SK-N-SH (cell line): Measurements from ENCODE around the gene PTBP1. TPM values are rescaled to one million over a fixed set of nuclear protein-coding genes. Genes with fewer than 3 reads are reported as not detected.

Source experiments
- CTCF ChIA-PET: fragments of 300-600, 350-600 bp; formaldehyde crosslinking; extraction: SDS; loops from one replicate; lab custom pipeline; 2021; lab: Yijun Ruan, JAX
- POLR2A ChIA-PET: fragments of 350-600 bp; sonication (Branson Sonifier 250); formaldehyde crosslinking; extraction: SDS; loops from one replicate; lab custom pipeline; 2020; ENCODE audit warnings: antibody characterized with exemption, inconsistent platforms; lab: Yijun Ruan, JAX
- DNase-seq: peaks from one replicate; pipeline ENCODE4 v3.0.0; 2012
- H2AFZ ChIP-seq: fragments of 200-600 bp; sonication (generic); 2 replicates; pipeline ENCODE4 v1.8.1; 2016; ENCODE audit warnings: antibody characterized with exemption, mild to moderate bottlenecking, low read depth
- H3F3A ChIP-seq: fragments of 200-600 bp; sonication (generic); replicated peaks from 2 replicates; pipeline ENCODE3; 2016; ENCODE audit warnings: antibody characterized with exemption, mild to moderate bottlenecking; ENCODE audit not compliant: insufficient read depth
- H3K27ac ChIP-seq, 2 experiments: fragments of 200-500 bp in 1 of 2; fragments of 200-600 bp in 1 of 2; sonication (Bioruptor generic) in 1 of 2; sonication (generic), shearing (Covaris generic) in 1 of 2; 2 replicates each; pipeline versions ENCODE4 v1.5.1 to v1.6.1; 2014 to 2016; ENCODE audit warnings: low read depth in 2 of 2, inconsistent platforms in 1 of 2, low read length in 1 of 2, mild to moderate bottlenecking in 1 of 2, mixed read lengths in 1 of 2
- H3K27me3 ChIP-seq: fragments of 200-600 bp; sonication (generic), shearing (Covaris generic); 2 replicates; pipeline ENCODE4 v1.6.1; 2016; ENCODE audit warnings: mixed run types; ENCODE audit not compliant: insufficient read depth
- H3K36me3 ChIP-seq, 2 experiments: fragments of 200-500 bp in 1 of 2; fragments of 200-600 bp in 1 of 2; sonication (Bioruptor generic) in 1 of 2; sonication (generic) in 1 of 2; replicated peaks in 1 of 2; 2 replicates each; pipeline versions ENCODE3 to v1.5.1; 2014 to 2016; ENCODE audit warnings: low read length in 1 of 2, mild to moderate bottlenecking in 1 of 2; ENCODE audit not compliant: insufficient read depth in 2 of 2, control insufficient read depth in 1 of 2
- H3K4me1 ChIP-seq, 2 experiments: fragments of 200-500 bp in 1 of 2; fragments of 200-600 bp in 1 of 2; sonication (Bioruptor generic) in 1 of 2; sonication (generic), shearing (Covaris generic) in 1 of 2; 2 replicates each; pipeline versions ENCODE4 v1.5.1 to v1.6.1; 2014 to 2016; ENCODE audit warnings: low read depth in 1 of 2, low read length in 1 of 2, mixed run types in 1 of 2; ENCODE audit not compliant: insufficient read depth in 2 of 2, control insufficient read depth in 1 of 2
- H3K4me2 ChIP-seq: fragments of 200-600 bp; sonication (generic), shearing (Covaris generic); 2 replicates; pipeline ENCODE4 v1.6.1; 2017; ENCODE audit warnings: mixed run types
- H3K4me3 ChIP-seq, 2 experiments: fragments of 200-500 bp in 1 of 2; fragments of 200-600 bp in 1 of 2; sonication (Bioruptor generic) in 1 of 2; sonication (generic), shearing (Covaris generic) in 1 of 2; 2 replicates each; pipeline versions ENCODE4 v1.5.1 to v1.8.1; 2014 to 2016; ENCODE audit warnings: low read depth in 2 of 2, inconsistent platforms in 1 of 2, low read length in 1 of 2, mild to moderate bottlenecking in 1 of 2, mixed read lengths in 1 of 2, moderate library complexity in 1 of 2
- H3K79me2 ChIP-seq: fragments of 200-600 bp; sonication (generic); 2 replicates; pipeline ENCODE4 v1.8.1; 2017; ENCODE audit warnings: mild to moderate bottlenecking; ENCODE audit not compliant: insufficient read depth
- H3K9ac ChIP-seq: fragments of 200-600 bp; sonication (generic); 2 replicates; pipeline ENCODE4 v1.6.1; 2017; ENCODE audit warnings: mixed run types
- H3K9me2 ChIP-seq: fragments of 200-600 bp; sonication (generic); 2 replicates; pipeline ENCODE4 v1.6.1; 2017; ENCODE audit warnings: mixed run types
- H3K9me3 ChIP-seq: fragments of 200-600 bp; sonication (generic); 2 replicates; pipeline ENCODE4 v1.6.1; 2017; ENCODE audit warnings: mixed run types, mild to moderate bottlenecking, moderate library complexity
- H4K20me1 ChIP-seq: fragments of 200-600 bp; sonication (generic); 2 replicates; pipeline ENCODE4 v1.6.1; 2017; ENCODE audit warnings: mild to moderate bottlenecking, mixed run types; ENCODE audit not compliant: insufficient read depth
- CHD2 ChIP-seq: fragments of 150-350 bp; IDR thresholded peaks from 2 replicates; pipeline ENCODE4 v1.6.1; 2018; ENCODE audit warnings: low read length; ENCODE audit not compliant: partially characterized antibody
- ELF1 ChIP-seq: IDR thresholded peaks from 2 replicates; pipeline ENCODE4 v1.4.0; 2012
- GABPA ChIP-seq: IDR thresholded peaks from 2 replicates; pipeline ENCODE4 v1.4.0; 2012; ENCODE audit warnings: low read depth, mild to moderate bottlenecking
- GATA2 ChIP-seq: sonication (generic); formaldehyde crosslinking; IDR thresholded peaks from 2 replicates; pipeline ENCODE4 v1.5.0; 2020; ENCODE audit warnings: mild to moderate bottlenecking, missing genetic modification reagents
- IRF3 ChIP-seq: fragments of 150-350 bp; IDR thresholded peaks from 2 replicates; pipeline ENCODE4 v1.6.1; 2016; ENCODE audit warnings: mild to moderate bottlenecking, low read depth, low read length
- MEF2A ChIP-seq: IDR thresholded peaks from 2 replicates; pipeline ENCODE4 v1.4.0; 2012; ENCODE audit warnings: low read depth, borderline replicate concordance
- MXI1 ChIP-seq: IDR thresholded peaks from 2 replicates; pipeline ENCODE4 v1.6.1; 2012; ENCODE audit warnings: mild to moderate bottlenecking, low read depth, low read length, improper control_type of control experiment
- NFIC ChIP-seq: IDR thresholded peaks from 2 replicates; pipeline ENCODE4 v1.4.0; 2012; ENCODE audit warnings: borderline replicate concordance
- PBX3 ChIP-seq: IDR thresholded peaks from 2 replicates; pipeline ENCODE4; 2012
- RAD21 ChIP-seq: IDR thresholded peaks from 2 replicates; pipeline ENCODE4 v1.6.1; 2012; ENCODE audit warnings: mild to moderate bottlenecking, low read length
- RCOR1 ChIP-seq: fragments of 150-350 bp; IDR thresholded peaks from 2 replicates; pipeline ENCODE4 v1.6.1; 2017; ENCODE audit warnings: antibody characterized with exemption, low read length
- RXRA ChIP-seq: IDR thresholded peaks from 2 replicates; pipeline ENCODE4 v1.4.0; 2012; ENCODE audit warnings: low read depth, mild to moderate bottlenecking, borderline replicate concordance
- SMC3 ChIP-seq: IDR thresholded peaks from 2 replicates; pipeline ENCODE4 v1.6.1; 2012; ENCODE audit warnings: low read depth, low read length, improper control_type of control experiment
- USF2 ChIP-seq: fragments of 150-350 bp; IDR thresholded peaks from 2 replicates; pipeline ENCODE4 v1.6.1; 2017; ENCODE audit warnings: antibody characterized with exemption, low read length, low read depth, borderline replicate concordance
- YY1 ChIP-seq: IDR thresholded peaks from 2 replicates; pipeline ENCODE4 v1.4.0; 2012; ENCODE audit warnings: low read depth, mild to moderate bottlenecking
- ZBTB33 ChIP-seq: IDR thresholded peaks from 2 replicates; pipeline ENCODE4 v1.4.0; 2012; ENCODE audit warnings: low read depth, borderline replicate concordance
- WGBS: methylation state at CpG from one replicate; pipeline ENCODE4 v1.1.6; 2017; ENCODE audit warnings: low lambda C conversion rate; 5-methylcytosine and 5-hydroxymethylcytosine counted together
- polyA plus RNA-seq, 3 experiments: library from polyadenylated mRNA; depleted of rRNA; stranded (reverse); fragments of >200 nt; gene quantifications; 2 replicates each; pipeline ENCODE4 v1.2.3, GENCODE V29; 2012

PTBP1 gene
- polyA plus RNA-seq, 1 of the 3 experiments (the other 2 are of a cell fraction), result 243 TPM

- Histone ChIP-seq H3K79me2 (no peaks in the 10 kb centered on the region), H3K9me2 (no peaks in the 10 kb centered on the region), H4K20me1 (no peaks in the 10 kb centered on the region), H3K27me3 (peaks cover 30% of the 10 kb centered on the region), H3K36me3 (no peaks in the 10 kb centered on the region), H3K9ac (no peak overlapping the region), H3K4me2 (no peak overlapping the region), H3K4me3 (no peak overlapping the region), H3K27ac (no peak overlapping the region), H3K4me1 (no peaks in the 10 kb centered on the region; a peak in 1 of 4 replicates), H2AFZ (no peak overlapping the region), H3K9me3 (no peaks in the 10 kb centered on the region), H3F3A (peaks cover 5% of the 10 kb centered on the region)
- no peak for TF ChIP-seq ELF1
- CTCF ChIA-PET, result no interaction called here
- WGBS, result 94% methylated on average over 9 of the region's 11 CpGs
- no peak for DNase-seq
- POLR2A ChIA-PET, result no interaction called here
Measured at GRCh38 chr19:827314-827709, 30.1 kb downstream of the PTBP1 start.

- peaks cover 5% of the 10 kb centered on the region for H3F3A ChIP-seq
- CTCF ChIA-PET, result no interaction called here
- no peaks in the 10 kb centered on the region for H3K9me2 ChIP-seq
- DNase-seq, result no peak
- no peaks in the 10 kb centered on the region for H3K4me1 ChIP-seq
- POLR2A ChIA-PET, result no interaction called here
- no peaks in the 10 kb centered on the region for H4K20me1 ChIP-seq
- 59% methylated on average over 3 of the region's 33 CpGs for WGBS
- H3K4me3 ChIP-seq, result no peak within 1 kb of the TSS
- no peak within 1 kb of the TSS for H3K4me2 ChIP-seq
- no peaks in the 10 kb centered on the region for H3K36me3 ChIP-seq
- no peak within 1 kb of the TSS for H3K27ac ChIP-seq
- TF ChIP-seq MEF2A (no peak), GATA2 (CRISPR knock-in tag) (no peak), NFIC (no peak), IRF3 (no peak), RXRA (no peak), USF2 (no peak), SMC3 (no peak), MXI1 (no peak), CHD2 (no peak), RAD21 (no peak), GABPA (no peak), RCOR1 (no peak), PBX3 (no peak), ZBTB33 (no peak), YY1 (no peak)
- H2AFZ ChIP-seq, result no peak within 1 kb of the TSS
- H3K79me2 ChIP-seq, result no peaks in the 10 kb centered on the region
- no peaks in the 10 kb centered on the region for H3K9me3 ChIP-seq
- H3K9ac ChIP-seq, result no peak within 1 kb of the TSS
- peaks cover 31% of the 10 kb centered on the region for H3K27me3 ChIP-seq
Measured at GRCh38 chr19:827710-828321, 30.6 kb downstream of the PTBP1 start, which contains the start of gene AZU1. Gene AZU1, plus strand, starts transcription at chr19:827837. Its CDS starts 10 bp downstream, at chr19:827847.
